ENCODE measurements around the gene LAMC3.
"Not testable (repeated sequence)": the region's sequence is repeated elsewhere in the genome, so short reads cannot be mapped to it uniquely, and the experiment has no call there.

The LAMC3 gene

DNA sequence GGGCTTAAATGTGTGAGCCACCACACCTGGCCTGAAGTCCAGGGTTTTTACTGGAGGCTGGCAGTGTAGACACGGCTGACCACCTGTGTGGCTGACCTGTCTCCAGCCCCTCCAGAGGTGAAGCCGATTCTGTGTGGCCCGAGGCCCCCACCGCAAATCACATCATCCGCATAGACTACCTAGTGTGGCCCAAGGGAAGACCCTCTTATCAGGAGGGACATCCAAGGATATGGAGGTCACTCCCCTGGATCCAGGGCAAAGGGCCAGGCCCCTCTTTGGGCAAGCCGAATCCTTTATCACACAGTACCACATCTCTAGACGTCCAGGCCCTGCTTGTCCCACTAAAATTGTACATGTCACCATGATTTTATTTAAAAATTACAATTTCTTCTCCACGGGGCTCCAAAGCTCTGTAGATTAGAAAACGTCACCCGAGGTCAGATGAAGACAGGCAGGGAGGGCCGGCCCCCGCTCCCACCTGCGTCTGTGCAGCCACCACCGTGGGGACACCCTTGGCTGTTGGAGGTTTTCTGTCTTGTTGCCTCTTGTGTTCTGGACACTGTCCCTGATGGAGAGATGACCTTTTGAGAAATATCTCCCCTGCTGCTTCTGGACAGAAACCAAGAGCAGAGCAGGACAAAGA lies 20.1 kb downstream of the LAMC3 start:
- no peak for DNase-seq (ENCODE audit: low read depth)

DNA sequence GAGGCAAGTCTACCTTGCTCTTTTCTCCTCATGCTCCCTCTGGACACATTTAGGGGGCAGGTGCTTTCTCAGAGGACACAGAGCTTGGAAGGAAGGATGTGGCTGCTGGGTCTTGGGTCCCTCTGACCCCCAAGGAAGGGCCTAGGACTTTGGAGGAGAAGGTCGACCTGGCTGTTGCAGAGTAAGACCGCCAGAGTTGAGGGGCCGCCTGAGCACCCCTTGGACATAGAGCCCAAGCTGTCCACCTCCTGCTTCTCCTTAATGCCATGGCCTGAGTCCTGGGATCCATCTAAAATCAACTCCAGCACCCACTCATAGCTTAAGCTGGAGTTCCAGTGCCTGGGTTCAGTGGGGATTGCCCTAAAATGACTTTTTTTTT lies 20.6 kb downstream of the LAMC3 start:
- DNase-seq (ENCODE audit: low read depth), result no peak

- no peak for DNase-seq (ENCODE audit: low read depth)
Measured at GRCh38 chr9:131030239-131031004, 21.4 kb downstream of the LAMC3 start.

DNA sequence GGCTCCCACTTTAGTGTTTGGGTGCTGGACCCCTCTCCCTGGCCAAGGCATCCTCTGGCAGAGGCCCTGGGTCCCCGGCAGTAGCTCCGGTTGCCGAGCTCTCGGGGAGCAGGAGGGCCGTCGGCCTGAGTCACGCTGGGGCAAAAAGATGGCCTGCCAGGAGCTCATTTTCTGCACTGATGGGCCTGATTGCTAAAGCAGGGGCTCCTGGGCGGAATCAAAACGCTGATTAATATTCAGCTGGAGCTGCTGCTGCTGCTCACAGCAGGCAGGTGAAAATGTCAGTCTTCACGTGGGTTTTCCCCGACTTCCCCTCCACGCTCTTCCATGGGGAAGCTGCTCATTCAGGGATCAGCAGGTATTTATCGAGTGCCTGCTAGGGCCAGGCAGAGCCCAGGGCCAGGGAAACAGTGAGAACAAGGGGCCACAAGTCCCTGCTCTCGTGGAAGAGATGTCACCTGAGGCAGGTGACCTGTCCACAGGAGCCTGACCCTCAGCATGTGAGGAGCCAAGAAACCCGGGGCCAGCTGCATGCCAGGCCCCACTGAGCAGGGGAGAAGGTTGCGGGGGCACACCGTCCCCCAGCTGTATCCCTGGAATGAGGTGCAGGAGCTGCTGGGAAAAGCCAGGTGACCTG lies 22.1 kb downstream of the LAMC3 start:
- DNase-seq (ENCODE audit: low read depth), result no peak

- no peak for DNase-seq (ENCODE audit: low read depth)
Measured at GRCh38 chr9:131031642-131032005, 22.6 kb downstream of the LAMC3 start.

DNA sequence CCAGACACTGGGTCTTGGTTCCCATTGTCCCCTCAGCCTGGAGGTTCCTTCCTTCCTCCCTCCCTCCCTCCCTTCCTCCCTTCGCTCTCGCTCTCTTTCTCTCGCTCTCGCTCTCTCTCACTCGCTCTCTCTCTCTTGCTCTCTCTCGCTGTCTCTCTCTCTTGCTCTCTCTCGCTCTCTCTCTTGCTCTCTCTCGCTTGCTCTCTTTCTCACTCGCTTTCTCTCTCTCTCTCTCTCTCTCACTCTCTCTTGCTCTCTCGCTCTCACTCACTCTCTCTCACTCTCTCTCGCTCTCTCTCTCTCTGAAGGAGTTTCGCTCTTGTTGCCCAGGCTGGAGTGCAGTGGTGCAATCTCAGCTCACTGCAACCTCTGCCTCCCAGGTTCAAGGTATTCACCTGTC lies 23.4 kb downstream of the LAMC3 start:
- no peak for DNase-seq (ENCODE audit: low read depth)

- DNase-seq (ENCODE audit: low read depth), result no peak
Measured at GRCh38 chr9:131033269-131034224, 24.6 kb downstream of the LAMC3 start.

DNA sequence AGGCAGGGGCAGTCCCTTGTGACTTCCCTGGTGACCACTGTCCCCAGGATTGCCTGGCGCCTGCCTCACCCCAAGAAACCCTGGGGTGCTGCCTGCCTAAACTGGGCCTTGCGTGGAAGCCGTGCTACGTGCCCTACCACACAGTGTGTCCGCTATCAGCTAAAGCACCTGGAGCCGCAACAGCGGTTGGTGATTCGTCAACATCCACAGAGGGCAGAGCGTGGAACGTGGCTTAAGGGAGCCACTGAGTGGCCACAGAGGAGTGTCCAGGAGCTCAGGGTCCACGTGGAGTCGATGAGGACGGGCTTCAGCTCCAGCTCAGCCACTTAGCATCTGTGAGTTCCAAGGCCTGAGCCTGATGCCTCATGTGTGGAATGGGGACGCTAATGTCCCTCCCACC lies 25.3 kb downstream of the LAMC3 start:
- DNase-seq (ENCODE audit: low read depth), result no peak

DNA sequence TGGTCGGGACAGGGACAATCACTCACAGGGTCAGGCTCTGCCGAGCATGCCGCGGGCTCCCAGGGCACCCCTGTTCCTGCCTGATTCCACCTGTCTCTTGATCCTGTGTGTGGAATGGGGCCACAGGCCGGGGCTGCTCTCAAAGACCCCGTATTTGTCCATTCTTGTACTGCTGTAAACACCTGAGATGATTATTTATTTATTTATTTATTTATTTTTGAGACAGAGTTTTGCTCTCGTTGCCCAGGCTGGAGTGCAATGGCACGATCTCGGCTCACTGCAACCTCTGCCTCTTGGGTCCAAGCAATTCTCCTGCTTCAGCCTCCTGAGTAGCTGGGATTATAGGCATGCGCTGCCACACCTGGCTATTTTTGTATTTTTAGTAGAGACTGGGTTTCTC lies 25.8 kb downstream of the LAMC3 start:
- DNase-seq (ENCODE audit: low read depth), result not testable (repeated sequence)

- no peak for DNase-seq (ENCODE audit: low read depth)
Measured at GRCh38 chr9:131035548-131035947, 26.6 kb downstream of the LAMC3 start.

DNA sequence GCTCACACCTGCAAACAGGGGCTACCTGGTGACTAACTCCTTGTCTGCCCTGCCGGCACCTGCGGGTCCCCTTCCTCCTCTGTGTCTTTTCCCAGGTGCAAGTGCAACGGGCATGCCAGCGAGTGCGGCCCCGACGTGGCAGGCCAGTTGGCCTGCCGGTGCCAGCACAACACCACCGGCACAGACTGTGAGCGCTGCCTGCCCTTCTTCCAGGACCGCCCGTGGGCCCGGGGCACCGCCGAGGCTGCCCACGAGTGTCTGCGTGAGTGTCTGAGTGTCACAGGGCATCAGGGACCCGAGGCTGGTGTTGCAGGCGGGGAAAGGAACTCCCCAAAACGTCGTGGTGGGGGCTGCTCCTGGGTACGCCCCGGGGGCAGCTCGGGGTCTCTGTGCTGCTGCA lies 27.1 kb downstream of the LAMC3 start:
- DNase-seq (ENCODE audit: low read depth), result no peak

GRCh38 chr9:131036529-131037334 lies 27.8 kb downstream of the LAMC3 start:
- no peak for DNase-seq (ENCODE audit: low read depth)

DNA sequence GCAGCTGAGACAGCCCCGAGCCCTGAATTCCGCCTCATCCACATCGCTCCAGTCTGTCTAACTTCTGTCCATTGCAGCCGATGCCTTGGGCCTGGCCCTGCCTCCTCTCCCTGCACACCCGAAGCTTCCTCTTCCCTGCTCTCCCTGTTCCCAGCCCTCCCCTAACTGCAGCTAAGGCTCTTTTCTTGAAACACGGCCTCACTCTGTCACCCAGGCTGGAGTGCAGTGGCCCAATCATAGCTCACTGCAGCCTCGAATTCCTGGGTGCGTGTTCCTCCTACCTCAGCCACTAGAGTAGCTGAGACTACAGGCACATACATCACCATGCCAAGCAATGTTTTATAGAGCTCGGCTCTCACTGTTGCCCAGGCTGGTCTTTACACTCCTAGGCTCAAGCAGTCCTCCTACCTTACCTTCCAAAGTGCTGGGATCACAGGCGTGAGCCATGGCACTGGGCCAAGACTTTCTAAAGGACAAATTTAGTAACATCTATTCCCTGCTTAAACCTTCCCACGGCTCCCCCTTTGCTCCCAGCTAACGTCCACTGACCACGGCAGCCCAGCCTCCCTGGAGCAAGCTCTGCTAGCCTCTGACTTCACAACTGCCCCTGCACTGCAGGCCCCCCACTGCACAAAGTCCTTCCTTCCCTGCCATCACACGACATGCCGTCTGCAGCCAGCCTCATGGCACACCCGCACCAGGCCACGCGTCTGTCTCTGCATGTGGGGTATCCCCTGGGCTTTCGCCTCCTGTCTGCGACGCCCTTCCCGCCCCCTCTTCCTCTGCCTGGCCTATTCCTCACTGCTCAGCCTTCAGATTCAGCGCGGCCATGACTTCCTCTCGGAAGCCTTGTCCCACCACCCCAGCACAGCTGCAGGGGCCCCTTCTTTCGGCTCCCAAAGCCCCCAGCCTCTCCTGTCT lies 28.6 kb downstream of the LAMC3 start:
- DNase-seq (ENCODE audit: low read depth), result no peak

GRCh38 chr9:131038256-131039128 lies 29.5 kb downstream of the LAMC3 start:
- no peak for DNase-seq (ENCODE audit: low read depth)

GRCh38 chr9:131039129-131039954 lies 30.4 kb downstream of the LAMC3 start:
- no peak for DNase-seq (ENCODE audit: low read depth)

- DNase-seq (ENCODE audit: low read depth), result no peak
Measured at GRCh38 chr9:131042666-131043065, 33.7 kb downstream of the LAMC3 start.

GRCh38 chr9:131043087-131043486 lies 34.1 kb downstream of the LAMC3 start:
- DNase-seq (ENCODE audit: low read depth), result no peak

GRCh38 chr9:131043646-131044045 lies 34.7 kb downstream of the LAMC3 start:
- DNase-seq (ENCODE audit: low read depth), result no peak
